ENCODE results near the gene TM4SF4.

TM4SF4 gene

GRCh38 chr3:149460117-149460516 lies 14.4 kb upstream of the TM4SF4 start:
- no peak overlapping the region for H3K9ac ChIP-seq (ENCODE audit: low read length)
- no peaks in the 10 kb centered on the region for H3K4me1 ChIP-seq (ENCODE audit: control insufficient read depth, insufficient read depth, low read length)
- no peak overlapping the region for H3K27ac ChIP-seq (ENCODE audit: low read depth, low read length)

GRCh38 chr3:149462051-149462450 lies 12.4 kb upstream of the TM4SF4 start:
- Histone ChIP-seq H3K4me1 (ENCODE audit: control insufficient read depth, insufficient read depth, low read length) (no peaks in the 10 kb centered on the region), H3K27me3 (ENCODE audit: control insufficient read depth, insufficient read depth, low read length) (no peaks in the 10 kb centered on the region), H3K27ac (ENCODE audit: low read depth, low read length) (no peak overlapping the region), H3K36me3 (ENCODE audit: control insufficient read depth, insufficient read depth, low read length) (no peaks in the 10 kb centered on the region), H3K4me3 (ENCODE audit: low read length) (no peak overlapping the region), H3K9ac (ENCODE audit: low read length) (no peak overlapping the region)

More at GRCh38 chr3:149460117-149460516, 14.4 kb upstream of the TM4SF4 start:
- no peaks in the 10 kb centered on the region for H3K36me3 ChIP-seq (ENCODE audit: control insufficient read depth, insufficient read depth, low read length)
- H3K4me3 ChIP-seq (ENCODE audit: low read length) = no peak overlapping the region
- H3K27me3 ChIP-seq (ENCODE audit: control insufficient read depth, insufficient read depth, low read length) = no peaks in the 10 kb centered on the region

GRCh38 chr3:149462581-149463011 lies 11.9 kb upstream of the TM4SF4 start:
- Histone ChIP-seq H3K4me3 (ENCODE audit: low read length) (no peak overlapping the region), H3K9ac (ENCODE audit: low read length) (no peak overlapping the region), H3K27ac (ENCODE audit: low read depth, low read length) (no peak overlapping the region), H3K4me1 (ENCODE audit: control insufficient read depth, insufficient read depth, low read length) (no peaks in the 10 kb centered on the region), H3K36me3 (ENCODE audit: control insufficient read depth, insufficient read depth, low read length) (no peaks in the 10 kb centered on the region), H3K27me3 (ENCODE audit: control insufficient read depth, insufficient read depth, low read length) (no peaks in the 10 kb centered on the region)

DNA sequence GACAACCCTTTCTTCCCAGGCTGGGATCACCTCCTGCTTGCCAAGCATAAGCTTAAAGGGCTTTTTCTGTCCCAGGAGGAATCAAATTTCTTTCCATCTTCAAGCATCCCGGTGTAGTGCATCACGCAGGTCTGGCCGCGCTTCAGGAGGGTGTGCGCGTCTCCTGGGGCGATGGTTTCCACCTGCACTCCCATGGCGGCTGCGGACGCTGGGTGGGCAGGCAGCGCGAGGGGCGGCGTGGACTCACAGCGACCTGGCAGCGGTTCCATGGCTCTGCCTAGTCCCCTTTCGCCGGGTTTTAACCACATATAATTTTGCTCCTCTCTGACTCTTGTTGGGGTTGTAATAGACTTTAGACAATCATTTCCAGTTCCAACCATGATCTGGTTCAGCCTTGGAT lies 10.6 kb upstream of the TM4SF4 start:
- no peak overlapping the region for H3K9ac ChIP-seq (ENCODE audit: low read length)

GRCh38 chr3:149464542-149465328 lies 9.8 kb upstream of the TM4SF4 start:
- Histone ChIP-seq H3K4me1 (ENCODE audit: control insufficient read depth, insufficient read depth, low read length) (no peaks in the 10 kb centered on the region), H3K27ac (ENCODE audit: low read depth, low read length) (no peak overlapping the region), H3K27me3 (ENCODE audit: control insufficient read depth, insufficient read depth, low read length) (no peaks in the 10 kb centered on the region), H3K36me3 (ENCODE audit: control insufficient read depth, insufficient read depth, low read length) (no peaks in the 10 kb centered on the region), H3K9ac (ENCODE audit: low read length) (no peak overlapping the region), H3K4me3 (ENCODE audit: low read length) (no peak overlapping the region)

More for the DNA sequence above, 10.6 kb upstream of the TM4SF4 start:
- Histone ChIP-seq H3K36me3 (ENCODE audit: control insufficient read depth, insufficient read depth, low read length) (no peaks in the 10 kb centered on the region), H3K4me1 (ENCODE audit: control insufficient read depth, insufficient read depth, low read length) (no peaks in the 10 kb centered on the region), H3K4me3 (ENCODE audit: low read length) (no peak overlapping the region), H3K27ac (ENCODE audit: low read depth, low read length) (no peak overlapping the region), H3K27me3 (ENCODE audit: control insufficient read depth, insufficient read depth, low read length) (no peaks in the 10 kb centered on the region)

- Histone ChIP-seq H3K9ac (ENCODE audit: low read length) (no peak overlapping the region), H3K4me1 (ENCODE audit: control insufficient read depth, insufficient read depth, low read length) (no peaks in the 10 kb centered on the region), H3K27ac (ENCODE audit: low read depth, low read length) (no peak overlapping the region), H3K4me3 (ENCODE audit: low read length) (no peak overlapping the region), H3K36me3 (ENCODE audit: control insufficient read depth, insufficient read depth, low read length) (no peaks in the 10 kb centered on the region), H3K27me3 (ENCODE audit: control insufficient read depth, insufficient read depth, low read length) (no peaks in the 10 kb centered on the region)
These were observed 9.1 kb upstream of the TM4SF4 start for GRCh38 chr3:149465351-149465883.

DNA sequence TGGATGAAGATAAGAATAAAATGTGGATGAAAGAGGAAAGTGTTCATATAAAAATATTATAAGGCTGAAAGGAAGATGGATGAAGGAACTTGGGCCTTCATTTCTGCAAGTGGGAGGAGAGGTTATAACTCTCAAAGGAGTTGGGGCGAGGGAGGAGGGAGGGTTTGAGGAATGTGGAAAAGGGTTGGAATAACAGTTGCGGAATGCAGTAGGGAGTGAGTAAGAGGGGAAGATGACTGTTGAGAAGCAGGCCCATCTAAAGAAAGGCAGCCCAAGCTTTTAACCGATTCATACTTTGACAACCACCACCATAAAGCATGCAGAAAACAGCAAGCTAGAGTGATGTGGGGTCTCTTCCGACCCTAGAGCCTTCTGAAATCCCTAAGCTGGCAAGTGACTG lies 8.3 kb upstream of the TM4SF4 start:
- H3K4me3 ChIP-seq (ENCODE audit: low read length) = no peak overlapping the region
- no peaks in the 10 kb centered on the region for H3K36me3 ChIP-seq (ENCODE audit: control insufficient read depth, insufficient read depth, low read length)
- H3K9ac ChIP-seq (ENCODE audit: low read length) = no peak overlapping the region
- no peaks in the 10 kb centered on the region for H3K4me1 ChIP-seq (ENCODE audit: control insufficient read depth, insufficient read depth, low read length)
- H3K27ac ChIP-seq (ENCODE audit: low read depth, low read length) = no peak overlapping the region
- H3K27me3 ChIP-seq (ENCODE audit: control insufficient read depth, insufficient read depth, low read length) = no peaks in the 10 kb centered on the region

GRCh38 chr3:149468504-149469212 lies 5.8 kb upstream of the TM4SF4 start:
- Histone ChIP-seq H3K27me3 (ENCODE audit: control insufficient read depth, insufficient read depth, low read length) (no peaks in the 10 kb centered on the region), H3K4me1 (ENCODE audit: control insufficient read depth, insufficient read depth, low read length) (no peaks in the 10 kb centered on the region), H3K4me3 (ENCODE audit: low read length) (no peak overlapping the region), H3K36me3 (ENCODE audit: control insufficient read depth, insufficient read depth, low read length) (no peaks in the 10 kb centered on the region), H3K27ac (ENCODE audit: low read depth, low read length) (no peak overlapping the region), H3K9ac (ENCODE audit: low read length) (no peak overlapping the region)

- H3K27ac ChIP-seq (ENCODE audit: low read depth, low read length) = no peak overlapping the region
- no peaks in the 10 kb centered on the region for H3K36me3 ChIP-seq (ENCODE audit: control insufficient read depth, insufficient read depth, low read length)
- H3K9ac ChIP-seq (ENCODE audit: low read length) = no peak overlapping the region
- no peak overlapping the region for H3K4me3 ChIP-seq (ENCODE audit: low read length)
- H3K27me3 ChIP-seq (ENCODE audit: control insufficient read depth, insufficient read depth, low read length) = no peaks in the 10 kb centered on the region
- H3K4me1 ChIP-seq (ENCODE audit: control insufficient read depth, insufficient read depth, low read length) = no peaks in the 10 kb centered on the region
These were observed 4.1 kb upstream of the TM4SF4 start for GRCh38 chr3:149470381-149470780.

DNA sequence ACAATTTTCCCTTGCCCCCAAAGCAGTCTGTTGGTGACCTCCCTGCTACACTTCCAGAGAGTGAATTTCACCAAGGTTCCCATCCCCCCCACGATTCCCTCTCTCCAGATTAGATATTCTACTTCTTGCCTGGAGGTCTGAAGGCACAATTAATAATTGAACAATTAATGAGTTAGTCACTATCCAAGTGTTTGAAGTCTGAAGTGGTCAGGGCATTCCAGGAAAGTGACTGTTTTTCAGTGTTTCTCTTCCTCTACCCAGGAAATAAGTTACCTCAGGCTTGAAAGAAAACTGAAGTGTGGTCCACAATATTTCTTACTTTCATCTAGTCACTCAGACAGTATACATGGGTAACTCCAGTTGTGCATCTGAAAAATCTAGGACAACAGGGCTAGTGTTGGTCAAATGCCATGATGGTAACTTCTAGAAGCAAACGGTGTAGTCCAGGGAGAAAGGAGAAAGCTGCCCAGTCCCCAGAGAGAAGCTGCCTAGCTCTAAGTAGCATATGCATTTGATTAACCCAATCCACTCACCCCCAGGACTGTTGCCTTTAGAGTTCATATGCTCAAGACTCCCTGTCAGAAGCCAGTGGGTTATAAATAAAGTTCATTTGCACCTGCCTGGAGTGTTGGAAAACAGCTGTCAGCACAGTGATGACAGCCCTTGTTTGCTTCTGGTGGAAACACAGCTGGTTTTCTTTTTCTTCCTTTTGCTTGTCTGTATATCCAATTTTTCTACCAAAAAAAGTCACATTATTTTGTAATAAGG lies 2.3 kb upstream of the TM4SF4 start:
- Histone ChIP-seq H3K27ac (ENCODE audit: low read depth, low read length) (no peak overlapping the region), H3K4me1 (ENCODE audit: control insufficient read depth, insufficient read depth, low read length) (no peaks in the 10 kb centered on the region), H3K9ac (ENCODE audit: low read length) (no peak overlapping the region), H3K36me3 (ENCODE audit: control insufficient read depth, insufficient read depth, low read length) (no peaks in the 10 kb centered on the region), H3K27me3 (ENCODE audit: control insufficient read depth, insufficient read depth, low read length) (no peaks in the 10 kb centered on the region), H3K4me3 (ENCODE audit: low read length) (no peak overlapping the region)

GRCh38 chr3:149473357-149474249 lies 894 bp upstream of the TM4SF4 start:
- Histone ChIP-seq H3K4me3 (ENCODE audit: low read length) (no peak overlapping the region), H3K27ac (ENCODE audit: low read depth, low read length) (no peak overlapping the region), H3K4me1 (ENCODE audit: control insufficient read depth, insufficient read depth, low read length) (no peaks in the 10 kb centered on the region), H3K36me3 (ENCODE audit: control insufficient read depth, insufficient read depth, low read length) (no peaks in the 10 kb centered on the region), H3K9ac (ENCODE audit: low read length) (no peak overlapping the region), H3K27me3 (ENCODE audit: control insufficient read depth, insufficient read depth, low read length) (no peaks in the 10 kb centered on the region)
